Measurements from ENCODE around the gene ALG12. TPM values are rescaled to one million over a fixed set of nuclear protein-coding genes. Genes with fewer than 3 reads are reported as not detected.

The ALG12 gene
- total RNA-seq, 1 donor from 2014 or later = 18.7 TPM

DNA sequence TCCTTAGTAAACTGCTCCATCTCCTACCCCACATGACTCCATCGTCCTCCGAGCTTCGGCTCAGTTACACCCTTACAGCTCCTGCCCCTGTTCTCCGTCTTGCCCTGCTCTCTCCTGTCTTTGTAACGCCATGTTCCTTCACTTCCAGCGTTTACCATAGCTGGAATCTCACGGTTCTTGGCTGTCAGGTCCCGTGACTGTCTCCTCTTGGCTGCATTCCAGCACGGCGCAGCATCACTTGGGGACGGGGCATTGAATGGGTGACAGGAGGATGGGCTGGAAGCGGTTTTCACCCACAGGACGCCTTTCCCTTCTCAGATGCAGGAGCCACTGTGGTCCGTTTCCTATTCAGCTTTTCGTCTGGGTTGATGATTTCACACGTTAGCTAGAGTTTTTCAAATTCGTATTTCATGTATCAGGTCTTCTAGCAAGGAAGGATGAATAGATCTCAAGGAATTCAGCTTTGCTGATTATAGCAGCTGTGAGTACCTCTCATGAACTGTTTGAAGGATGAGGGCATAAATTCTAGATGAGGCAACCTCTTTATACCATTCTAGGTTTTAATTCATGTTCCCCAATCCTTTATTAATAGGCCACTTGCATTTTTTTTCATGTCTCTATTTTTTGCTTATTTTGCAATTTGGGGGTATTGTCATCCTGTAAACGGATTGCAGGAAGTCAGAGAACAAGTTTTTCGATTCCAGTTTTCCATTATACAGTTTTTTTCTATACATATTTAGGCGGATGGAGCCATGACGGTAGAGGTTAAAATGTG lies 35.5 kb downstream of the ALG12 start:
- no peaks in the 10 kb centered on the region for H3K27me3 ChIP-seq (ENCODE audit: control insufficient read depth, insufficient read depth, low read length)
- H3K4me3 ChIP-seq (ENCODE audit: low read depth, low read length) = no peak overlapping the region
- no peak for DNase-seq (ENCODE audit: low read depth)
- TF ChIP-seq, protein P1, sequence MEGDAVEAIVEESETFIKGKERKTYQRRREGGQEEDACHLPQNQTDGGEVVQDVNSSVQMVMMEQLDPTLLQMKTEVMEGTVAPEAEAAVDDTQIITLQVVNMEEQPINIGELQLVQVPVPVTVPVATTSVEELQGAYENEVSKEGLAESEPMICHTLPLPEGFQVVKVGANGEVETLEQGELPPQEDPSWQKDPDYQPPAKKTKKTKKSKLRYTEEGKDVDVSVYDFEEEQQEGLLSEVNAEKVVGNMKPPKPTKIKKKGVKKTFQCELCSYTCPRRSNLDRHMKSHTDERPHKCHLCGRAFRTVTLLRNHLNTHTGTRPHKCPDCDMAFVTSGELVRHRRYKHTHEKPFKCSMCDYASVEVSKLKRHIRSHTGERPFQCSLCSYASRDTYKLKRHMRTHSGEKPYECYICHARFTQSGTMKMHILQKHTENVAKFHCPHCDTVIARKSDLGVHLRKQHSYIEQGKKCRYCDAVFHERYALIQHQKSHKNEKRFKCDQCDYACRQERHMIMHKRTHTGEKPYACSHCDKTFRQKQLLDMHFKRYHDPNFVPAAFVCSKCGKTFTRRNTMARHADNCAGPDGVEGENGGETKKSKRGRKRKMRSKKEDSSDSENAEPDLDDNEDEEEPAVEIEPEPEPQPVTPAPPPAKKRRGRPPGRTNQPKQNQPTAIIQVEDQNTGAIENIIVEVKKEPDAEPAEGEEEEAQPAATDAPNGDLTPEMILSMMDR (IDR thresholded peaks at IDR 0.05; ENCODE audit: insufficient read depth, low read length, severe bottlenecking) = no peak
- H3K36me3 ChIP-seq (ENCODE audit: control insufficient read depth, insufficient read depth, low read length) = peaks cover 27% of the 10 kb centered on the region
- no peak for FAIRE-seq

DNA sequence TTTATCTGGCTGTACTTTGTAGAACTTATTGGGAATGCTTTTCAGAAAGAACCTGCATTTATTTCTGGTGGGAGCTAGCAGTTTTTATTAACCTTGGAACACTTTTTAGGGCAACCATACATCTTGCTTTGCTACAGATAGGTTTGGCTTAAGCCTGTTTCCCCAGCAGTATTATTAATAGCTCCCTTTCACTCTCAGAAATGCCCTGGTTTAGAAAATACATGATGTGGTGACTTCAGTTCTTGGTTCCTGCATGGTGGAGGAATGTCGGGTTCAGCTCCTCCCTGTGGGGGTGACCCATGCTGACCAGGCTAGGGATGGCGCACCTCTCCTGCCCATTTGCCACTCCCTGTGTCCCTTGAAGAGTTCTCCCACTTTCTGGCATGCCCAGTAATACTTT lies 36.4 kb downstream of the ALG12 start:
- FAIRE-seq (no peak), DNase-seq (ENCODE audit: low read depth) (no peak)
- TF ChIP-seq, protein P1 (IDR thresholded peaks at IDR 0.05; ENCODE audit: insufficient read depth, low read length, severe bottlenecking) = no peak
- Histone ChIP-seq H3K27me3 (ENCODE audit: control insufficient read depth, insufficient read depth, low read length) (no peaks in the 10 kb centered on the region), H3K36me3 (ENCODE audit: control insufficient read depth, insufficient read depth, low read length) (peaks cover 23% of the 10 kb centered on the region), H3K4me3 (ENCODE audit: low read depth, low read length) (no peak overlapping the region)

- H3K4me3 ChIP-seq (ENCODE audit: low read depth, low read length) = no peak overlapping the region
- no peak for FAIRE-seq
- TF ChIP-seq, protein P1 (IDR thresholded peaks at IDR 0.05; ENCODE audit: insufficient read depth, low read length, severe bottlenecking) = no peak
- DNase-seq (ENCODE audit: low read depth) = no peak
- H3K36me3 ChIP-seq (ENCODE audit: control insufficient read depth, insufficient read depth, low read length) = peaks cover 11% of the 10 kb centered on the region
- H3K27me3 ChIP-seq (ENCODE audit: control insufficient read depth, insufficient read depth, low read length) = no peaks in the 10 kb centered on the region
Measured at GRCh38 chr22:49880281-49880680, 38.0 kb downstream of the ALG12 start.

- Histone ChIP-seq H3K36me3 (ENCODE audit: control insufficient read depth, insufficient read depth, low read length) (peaks cover 9% of the 10 kb centered on the region), H3K27me3 (ENCODE audit: control insufficient read depth, insufficient read depth, low read length) (no peaks in the 10 kb centered on the region), H3K4me3 (ENCODE audit: low read depth, low read length) (no peak overlapping the region)
- DNase-seq (ENCODE audit: low read depth) = no peak
- no peak for FAIRE-seq
- TF ChIP-seq, protein P1 (IDR thresholded peaks at IDR 0.05; ENCODE audit: insufficient read depth, low read length, severe bottlenecking) = no peak
Measured at GRCh38 chr22:49879871-49880270, 38.4 kb downstream of the ALG12 start.

DNA sequence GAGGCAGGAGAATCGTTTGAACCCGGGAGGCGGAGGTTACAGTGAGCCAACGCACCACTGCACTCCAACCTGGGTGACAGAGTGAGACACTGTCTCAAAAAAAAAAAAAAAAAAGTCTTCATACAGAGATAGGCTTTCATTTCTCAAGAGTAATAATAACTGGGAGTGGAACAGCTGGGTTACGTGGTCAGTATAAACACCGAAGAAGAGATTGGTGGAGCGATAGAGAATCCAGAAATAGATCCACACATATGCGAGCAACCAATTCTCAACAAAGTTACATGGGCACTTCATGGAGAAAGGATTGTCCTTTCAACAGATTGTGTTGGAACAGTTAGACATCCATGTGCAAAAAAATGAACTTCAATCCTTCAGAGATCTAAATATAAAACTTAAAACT lies 40.0 kb downstream of the ALG12 start:
- TF ChIP-seq, protein P1 (IDR thresholded peaks at IDR 0.05; ENCODE audit: insufficient read depth, low read length, severe bottlenecking) = no peak
- Histone ChIP-seq H3K27me3 (ENCODE audit: control insufficient read depth, insufficient read depth, low read length) (no peaks in the 10 kb centered on the region), H3K4me3 (ENCODE audit: low read depth, low read length) (no peak overlapping the region), H3K36me3 (ENCODE audit: control insufficient read depth, insufficient read depth, low read length) (no peaks in the 10 kb centered on the region)
- FAIRE-seq (no peak), DNase-seq (ENCODE audit: low read depth) (no peak)

GRCh38 chr22:49877642-49878041 lies 40.6 kb downstream of the ALG12 start:
- TF ChIP-seq, protein P1 (IDR thresholded peaks at IDR 0.05; ENCODE audit: insufficient read depth, low read length, severe bottlenecking) = no peak
- H3K27me3 ChIP-seq (ENCODE audit: control insufficient read depth, insufficient read depth, low read length) = no peaks in the 10 kb centered on the region
- H3K4me3 ChIP-seq (ENCODE audit: low read depth, low read length) = no peak overlapping the region
- DNase-seq (ENCODE audit: low read depth) = no peak
- no peak for FAIRE-seq
- H3K36me3 ChIP-seq (ENCODE audit: control insufficient read depth, insufficient read depth, low read length) = no peaks in the 10 kb centered on the region

All from bronchial epithelial cell (primary cell).